H9 (cell line): ENCODE data around the gene MYMK. TPM values are rescaled to one million over a fixed set of nuclear protein-coding genes. Genes with fewer than 3 reads are reported as not detected.

Experiments used
- DNase-seq: peaks from one replicate; pipeline ENCODE4 v3.0.0-alpha.2; 2017
- H2AFZ ChIP-seq: one replicate; pipeline ENCODE4 v1.6.1; 2013; ENCODE audit warnings: mild to moderate bottlenecking, low read length, control low read depth, moderate library complexity
- H2AK5ac ChIP-seq: 2 replicates; pipeline ENCODE4 v1.6.1; 2013; ENCODE audit warnings: low read length, control low read depth, mixed read lengths; ENCODE audit not compliant: insufficient read length
- H2BK120ac ChIP-seq: one replicate; pipeline ENCODE4 v1.6.1; 2013; ENCODE audit warnings: low read depth, mild to moderate bottlenecking, low read length, control low read depth, inconsistent platforms; ENCODE audit not compliant: poor library complexity, severe bottlenecking
- H2BK12ac ChIP-seq: 2 replicates; pipeline ENCODE4 v1.6.1; 2013; ENCODE audit warnings: low read length, control low read depth, mixed read lengths, low read depth; ENCODE audit not compliant: insufficient read length
- H2BK15ac ChIP-seq: 2 replicates; pipeline ENCODE4 v1.6.1; 2013; ENCODE audit warnings: low read depth, low read length, control low read depth
- H2BK20ac ChIP-seq: one replicate; pipeline ENCODE4 v1.6.1; 2013; ENCODE audit warnings: low read depth, mild to moderate bottlenecking, low read length, control low read depth, inconsistent platforms; ENCODE audit not compliant: poor library complexity, severe bottlenecking
- H2BK5ac ChIP-seq: 2 replicates; pipeline ENCODE4 v1.6.1; 2013; ENCODE audit warnings: low read length, control low read depth, mixed read lengths; ENCODE audit not compliant: insufficient read length
- H3K14ac ChIP-seq: 2 replicates; pipeline ENCODE4 v1.6.1; 2013; ENCODE audit warnings: low read length, control low read depth; ENCODE audit not compliant: insufficient read depth
- H3K18ac ChIP-seq: 2 replicates; pipeline ENCODE4 v1.6.1; 2013; ENCODE audit warnings: low read depth, mild to moderate bottlenecking, mixed read lengths, low read length, control low read depth; ENCODE audit not compliant: insufficient read length
- H3K23ac ChIP-seq: 2 replicates; pipeline ENCODE4 v1.6.1; 2013; ENCODE audit warnings: low read length, control low read depth, mixed read lengths, low read depth; ENCODE audit not compliant: insufficient read length
- H3K23me2 ChIP-seq: 2 replicates; pipeline ENCODE4 v1.6.1; 2013; ENCODE audit warnings: low read depth, mild to moderate bottlenecking, mixed read lengths, low read length, control low read depth; ENCODE audit not compliant: insufficient read length, poor library complexity, severe bottlenecking
- H3K27ac ChIP-seq: 2 replicates; pipeline ENCODE4 v1.5.1; 2013; ENCODE audit warnings: low read length, control low read depth, mixed read lengths, low read depth; ENCODE audit not compliant: insufficient read length
- H3K27me3 ChIP-seq: 2 replicates; pipeline ENCODE4 v1.6.1; 2013; ENCODE audit warnings: low read length, control low read depth, inconsistent platforms; ENCODE audit not compliant: insufficient read depth
- H3K4ac ChIP-seq: 2 replicates; pipeline ENCODE4 v1.6.1; 2013; ENCODE audit warnings: low read depth, mild to moderate bottlenecking, control low read depth, inconsistent platforms, low read length, moderate library complexity
- H3K4me1 ChIP-seq: 2 replicates; pipeline ENCODE4 v1.6.1; 2013; ENCODE audit warnings: low read length, control low read depth, inconsistent platforms; ENCODE audit not compliant: insufficient read depth
- H3K4me2 ChIP-seq: 2 replicates; pipeline ENCODE4 v1.6.1; 2013; ENCODE audit warnings: low read length, control low read depth, mixed read lengths; ENCODE audit not compliant: insufficient read length, insufficient read depth
- H3K56ac ChIP-seq: 2 replicates; pipeline ENCODE4 v1.6.1; 2013; ENCODE audit warnings: low read depth, mild to moderate bottlenecking, mixed read lengths, low read length, control low read depth; ENCODE audit not compliant: insufficient read length
- H3K79me1 ChIP-seq: 2 replicates; pipeline ENCODE4 v1.6.1; 2013; ENCODE audit warnings: low read depth, mild to moderate bottlenecking, moderate library complexity, low read length, control low read depth, inconsistent platforms; ENCODE audit not compliant: insufficient read depth, poor library complexity, severe bottlenecking
- H3K79me2 ChIP-seq: 2 replicates; pipeline ENCODE4 v1.6.1; 2013; ENCODE audit warnings: low read length, control low read depth, inconsistent platforms; ENCODE audit not compliant: insufficient read depth
- H3K9ac ChIP-seq: 2 replicates; pipeline ENCODE4 v1.6.1; 2013; ENCODE audit warnings: low read length, control low read depth, mixed read lengths; ENCODE audit not compliant: insufficient read length; ENCODE audit errors: extremely low read depth
- H3K9me3 ChIP-seq: one replicate; pipeline ENCODE4 v1.6.1; 2013; ENCODE audit warnings: low read depth, low read length, inconsistent platforms; ENCODE audit not compliant: control insufficient read depth
- H3T11ph ChIP-seq: one replicate; pipeline ENCODE4 v1.6.1; 2013; ENCODE audit warnings: mild to moderate bottlenecking, low read length, control low read depth, inconsistent platforms
- H4K20me1 ChIP-seq: one replicate; pipeline ENCODE4 v1.6.1; 2013; ENCODE audit not compliant: control insufficient read depth, insufficient read length, insufficient read depth
- H4K5ac ChIP-seq: 2 replicates; pipeline ENCODE4 v1.6.1; 2013; ENCODE audit warnings: low read depth, mild to moderate bottlenecking, mixed read lengths, low read length, control low read depth; ENCODE audit not compliant: insufficient read length
- H4K8ac ChIP-seq: replicated peaks from 2 replicates; pipeline ENCODE4 v1.6.1; 2013; ENCODE audit warnings: low read length, control low read depth, mixed read lengths, low read depth; ENCODE audit not compliant: insufficient read length
- H4K91ac ChIP-seq: 2 replicates; pipeline ENCODE4 v1.6.1; 2013; ENCODE audit warnings: low read depth, mild to moderate bottlenecking, moderate library complexity, mixed read lengths, low read length, control low read depth; ENCODE audit not compliant: insufficient read length
- H3K27ac Mint-ChIP-seq, 3 experiments: 2 replicates in 2 of 3; 3 replicates in 1 of 3; pipeline ENCODE4 v1.8.0; 2020 to 2021; ENCODE audit warnings: mixed read lengths in 3 of 3, mild to moderate bottlenecking in 1 of 3, moderate library complexity in 1 of 3
- H3K27me3 Mint-ChIP-seq: 2 replicates; pipeline ENCODE4 v1.8.0; 2021; ENCODE audit warnings: low read depth, mild to moderate bottlenecking, moderate library complexity, mixed read lengths
- H3K36me3 Mint-ChIP-seq, 3 experiments: 2 replicates in 2 of 3; 3 replicates in 1 of 3; pipeline ENCODE4 v1.8.0; 2020 to 2021; ENCODE audit warnings: low read depth in 3 of 3, mixed read lengths in 3 of 3; ENCODE audit not compliant: insufficient read depth in 1 of 3
- H3K4me1 Mint-ChIP-seq, 2 experiments: 2 replicates each; pipeline ENCODE4 v1.8.0; 2020; ENCODE audit warnings: mixed read lengths in 2 of 2
- H3K4me3 Mint-ChIP-seq, 2 experiments: 2 replicates in 1 of 2; 3 replicates in 1 of 2; pipeline ENCODE4 v1.8.0; 2020 to 2021; ENCODE audit warnings: mild to moderate bottlenecking in 2 of 2, mixed read lengths in 2 of 2, moderate library complexity in 1 of 2
- H3K9me3 Mint-ChIP-seq, 2 experiments: 2 replicates in 1 of 2; 3 replicates in 1 of 2; pipeline ENCODE4 v1.8.0; 2020; ENCODE audit warnings: mild to moderate bottlenecking in 2 of 2, mixed read lengths in 2 of 2, moderate library complexity in 1 of 2
- CTCF ChIP-seq: fragments of 200-600 bp; sonication (generic); conservative IDR thresholded peaks from 3 replicates; pipeline ENCODE4 v1.8.0; 2021; ENCODE audit warnings: antibody characterized with exemption, mild to moderate bottlenecking
- WGBS: extraction: QIAGEN DNeasy Blood & Tissue Kit; methylation state at CpG from one replicate; pipeline ENCODE4 v1.1.7; 2013; ENCODE audit warnings: missing lambda C conversion rate, low lambda C conversion rate, mixed read lengths; ENCODE audit not compliant: insufficient read length; ENCODE audit errors: extremely low coverage; 5-methylcytosine and 5-hydroxymethylcytosine counted together
- total RNA-seq: library from RNA; stranded (reverse); gene quantifications from 2 replicates; pipeline ENCODE4 v1.2.1, GENCODE V29; 2021

MYMK gene
- total RNA-seq, 1 experiment from 2014 or later, result not detected

- H3K4me1 ChIP-seq, result no peaks in the 10 kb centered on the region; the same call in 1 of the 2 replicates
- H2BK5ac ChIP-seq, result no peak overlapping the region
- H3K4me3 Mint-ChIP-seq, result no peak overlapping the region
- H3K27me3 Mint-ChIP-seq, result peaks cover 3% of the 10 kb centered on the region; the same call in 1 of the 2 replicates
- no peak overlapping the region for H3K4me2 ChIP-seq
- H3K27ac Mint-ChIP-seq, result no peak overlapping the region
- H3K9me3 ChIP-seq, result no peaks in the 10 kb centered on the region
- H4K8ac ChIP-seq, result no peak overlapping the region
- no peaks in the 10 kb centered on the region for H3K79me2 ChIP-seq
- no peak overlapping the region for H3K27ac ChIP-seq
- H3K79me1 ChIP-seq, result no peaks in the 10 kb centered on the region
- H2BK15ac ChIP-seq, result no peak overlapping the region
- no peaks in the 10 kb centered on the region for H3K27me3 ChIP-seq
- H3K23me2 ChIP-seq, result no peaks in the 10 kb centered on the region
- H2BK12ac ChIP-seq, result no peak overlapping the region
- no peaks in the 10 kb centered on the region; a peak in 1 of 7 replicates for H3K36me3 Mint-ChIP-seq
- no CpG with 5 or more reads among the region's 15 CpGs for WGBS
- no peak overlapping the region for H4K91ac ChIP-seq
- H2BK20ac ChIP-seq, result no peak overlapping the region
- H3K18ac ChIP-seq, result no peak overlapping the region
- no peak overlapping the region for H3T11ph ChIP-seq
- H3K9ac ChIP-seq, result no peak overlapping the region
- no peak overlapping the region for H2BK120ac ChIP-seq
- H3K56ac ChIP-seq, result no peak overlapping the region
- no peak overlapping the region for H2AK5ac ChIP-seq
- H3K14ac ChIP-seq, result no peak overlapping the region; the same call in 1 of the 2 replicates
- H4K5ac ChIP-seq, result no peak overlapping the region
- TF ChIP-seq CTCF, result no peak
- no peaks in the 10 kb centered on the region for H4K20me1 ChIP-seq
- H3K9me3 Mint-ChIP-seq, result no peaks in the 10 kb centered on the region
- no peak for DNase-seq
- H3K4me1 Mint-ChIP-seq, result peaks cover 16 to 29% of the 10 kb centered on the region in 2 experiments
- no peak overlapping the region for H3K23ac ChIP-seq
- H3K4ac ChIP-seq, result no peak overlapping the region
- no peak overlapping the region for H2AFZ ChIP-seq
These were observed 48.1 kb upstream of the MYMK start for GRCh38 chr9:133572821-133573361.
